CD4-positive, alpha-beta T cell treated with Interferon alpha-2 for 1 hour (primary cell): ENCODE measurements around the gene SMARCD1.

Source experiments
- DNase-seq, 2 donors: peaks; one replicate each; pipeline ENCODE4 v3.0.0-alpha.2; 2020 to 2022

Gene SMARCD1

GRCh38 chr12:50104417-50105366 is 19.6 kb downstream of the SMARCD1 start:
- DNase-seq: no peak

DNA sequence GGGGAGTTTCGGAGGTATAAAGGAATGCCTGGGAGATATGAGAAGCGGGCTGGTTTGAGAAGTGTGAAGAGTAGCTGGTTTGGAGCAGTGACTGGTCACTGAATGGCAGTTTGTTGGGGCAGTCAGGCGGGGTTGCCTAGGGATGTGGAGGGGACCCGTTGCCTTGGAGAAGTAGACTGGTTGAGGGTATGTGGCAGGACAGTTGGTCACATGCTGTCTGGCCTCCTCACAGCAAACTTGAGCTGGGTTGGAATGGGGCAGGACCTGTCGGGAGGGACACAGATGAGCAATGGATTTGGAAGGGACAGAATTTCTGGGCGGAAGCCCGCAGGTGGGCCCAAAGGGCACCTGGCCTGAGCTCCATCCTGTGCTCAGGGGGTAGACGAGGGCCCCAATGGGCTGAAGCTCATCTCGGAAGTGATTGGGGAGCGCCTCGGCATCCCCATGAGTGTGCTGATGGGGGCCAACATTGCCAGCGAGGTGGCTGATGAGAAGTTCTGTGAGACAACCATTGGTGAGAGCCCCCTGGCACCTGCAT is 20.8 kb downstream of the SMARCD1 start:
- no peak for DNase-seq

GRCh38 chr12:50106907-50107306 is 21.8 kb downstream of the SMARCD1 start:
- no peak for DNase-seq

- no peak for DNase-seq
These were observed 22.5 kb downstream of the SMARCD1 start for GRCh38 chr12:50107416-50108268.

- DNase-seq: no peak
These were observed 24.2 kb downstream of the SMARCD1 start for GRCh38 chr12:50109319-50109718.

- no peak for DNase-seq
These were observed 25.1 kb downstream of the SMARCD1 start for GRCh38 chr12:50110127-50110761.

GRCh38 chr12:50110762-50111351 is 25.7 kb downstream of the SMARCD1 start:
- DNase-seq: peak in 1 of 2 donors; percentile 24

GRCh38 chr12:50111395-50111692 is 26.2 kb downstream of the SMARCD1 start:
- DNase-seq: no peak

DNA sequence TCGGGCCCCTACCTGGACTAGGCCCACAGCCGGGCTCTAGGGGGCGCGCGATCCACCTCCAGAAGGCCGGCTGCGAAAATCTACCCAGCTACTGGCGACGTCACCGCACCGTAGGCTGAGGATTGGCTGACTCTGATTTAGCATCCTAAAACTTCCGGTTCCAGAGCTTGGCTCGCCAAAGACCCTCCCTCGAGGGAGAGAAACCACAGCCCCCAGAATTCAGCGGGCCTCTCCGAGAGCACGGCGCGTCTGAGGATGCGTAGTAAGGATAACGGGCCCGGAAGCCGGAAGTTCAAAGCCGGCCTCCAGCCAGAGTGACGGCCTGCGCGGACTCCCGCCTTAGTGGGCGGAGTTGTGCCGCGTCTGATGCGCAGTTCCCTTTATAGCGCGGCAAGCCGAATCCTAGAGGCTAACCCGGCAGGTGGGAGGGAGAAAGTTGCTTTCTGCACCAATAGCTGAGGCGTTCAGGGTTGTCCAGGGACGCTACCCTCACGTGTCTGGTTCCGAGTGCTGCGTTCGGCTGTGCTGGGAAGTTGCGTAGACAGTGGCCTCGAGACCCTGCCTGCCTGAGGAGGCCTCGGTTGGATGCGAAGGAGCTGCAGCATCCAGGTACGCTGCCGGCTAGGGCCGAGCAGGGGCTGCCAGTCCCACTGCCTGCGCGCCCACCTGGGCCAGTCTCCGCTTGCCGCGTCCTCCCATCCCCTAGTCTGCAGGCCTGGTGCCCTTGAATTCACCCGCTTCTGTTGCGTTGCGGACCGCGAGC is 26.7 kb downstream of the SMARCD1 start, which contains the start of gene COX14:
Gene COX14, plus strand, starts transcription at position 544 of the 763 bp plus-strand sequence. CDS start 7,808 bp downstream, outside the sequence.
- DNase-seq: peak; percentile 100

DNA sequence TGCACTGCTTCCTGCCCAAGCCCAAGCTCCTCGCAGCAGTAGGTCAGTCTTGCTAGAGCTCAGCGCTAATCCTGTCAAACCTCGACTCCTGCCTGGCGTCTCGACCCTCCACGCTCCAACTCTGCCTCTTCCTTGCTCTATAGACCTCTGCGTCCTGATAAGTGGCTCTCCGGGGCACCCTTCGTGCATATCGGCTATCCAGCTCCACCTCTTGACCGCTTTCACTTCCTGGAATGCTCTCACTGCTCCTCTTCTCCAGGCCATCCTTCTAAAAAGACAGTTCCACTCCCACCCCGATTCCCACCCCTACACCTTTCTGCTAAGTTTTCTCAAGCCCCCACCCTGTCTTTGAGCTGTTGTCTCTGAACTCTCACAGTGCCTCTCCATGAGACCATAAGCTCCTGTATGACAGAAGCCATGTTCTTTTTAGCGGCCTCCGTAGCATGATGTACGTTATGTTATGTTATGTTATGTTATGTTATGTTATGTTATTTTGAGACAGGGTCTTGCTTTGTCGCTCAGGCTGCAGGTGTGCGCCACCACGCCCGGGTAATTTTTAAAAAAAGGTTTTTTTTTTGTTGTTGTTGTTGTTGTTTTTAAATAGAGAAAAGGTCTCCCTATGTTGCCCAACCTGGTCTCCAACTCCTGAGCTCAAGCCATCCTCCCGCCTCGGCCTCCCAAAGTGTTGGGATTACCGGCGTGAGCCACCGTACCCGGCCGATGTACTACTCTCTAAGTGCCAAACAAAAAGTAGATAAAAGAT is 27.5 kb downstream of the SMARCD1 start:
- peak in 1 of 2 donors; percentile 14 for DNase-seq

GRCh38 chr12:50117057-50117622 is 32.0 kb downstream of the SMARCD1 start:
- no peak for DNase-seq

DNA sequence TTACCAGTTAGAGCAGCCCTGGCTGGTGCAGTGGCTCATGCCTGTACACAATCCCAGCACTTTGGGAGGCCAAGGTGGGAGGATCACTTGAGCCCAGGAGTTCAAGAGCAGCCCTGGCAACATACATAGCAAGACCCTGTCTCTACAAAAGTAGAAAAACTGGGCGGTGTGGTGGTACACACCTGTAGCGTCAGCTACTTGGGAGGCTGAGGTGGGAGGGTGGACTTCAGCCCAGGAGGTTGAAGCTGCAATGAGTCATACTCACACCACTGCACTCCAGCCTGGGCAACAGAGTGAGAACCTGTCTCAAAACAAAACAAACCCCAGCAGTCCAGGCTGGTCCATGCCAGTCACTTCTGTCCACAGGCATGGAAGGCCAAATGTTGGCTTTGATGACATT is 34.2 kb downstream of the SMARCD1 start:
- DNase-seq: no peak

- DNase-seq: no peak
These were observed 35.4 kb downstream of the SMARCD1 start for GRCh38 chr12:50120521-50120920.

GRCh38 chr12:50120953-50121352 is 35.8 kb downstream of the SMARCD1 start:
- no peak for DNase-seq

GRCh38 chr12:50121641-50122040 is 36.5 kb downstream of the SMARCD1 start:
- no peak for DNase-seq

DNA sequence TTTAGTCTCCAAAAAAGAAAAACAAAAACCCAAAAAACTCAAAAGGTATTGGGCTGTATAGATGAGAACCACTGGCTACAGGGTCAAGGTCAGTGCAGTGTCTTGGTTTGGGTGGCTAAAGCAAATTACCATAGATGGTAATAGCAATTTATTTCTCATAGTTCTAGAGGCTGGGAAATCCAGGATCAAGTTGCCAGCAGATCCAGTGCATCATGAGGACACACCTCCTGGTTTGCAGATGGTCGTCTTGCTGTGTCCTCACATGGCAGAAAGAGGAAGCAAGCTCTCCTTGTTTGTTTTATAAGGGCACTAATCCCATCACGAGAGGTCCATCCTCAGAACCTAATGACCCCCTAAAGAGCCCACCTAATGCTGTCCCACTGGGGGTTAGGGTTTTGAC is 38.1 kb downstream of the SMARCD1 start:
- DNase-seq: no peak

GRCh38 chr12:50127546-50127945 is 42.4 kb downstream of the SMARCD1 start:
- DNase-seq: no peak

GRCh38 chr12:50129290-50129689 is 44.1 kb downstream of the SMARCD1 start:
- DNase-seq: no peak

GRCh38 chr12:50132505-50133135 is 47.5 kb downstream of the SMARCD1 start:
- peak in 1 of 2 donors; percentile 68 for DNase-seq

GRCh38 chr12:50142993-50143392 is 57.9 kb downstream of the SMARCD1 start:
- DNase-seq: no peak
